SK-N-SH treated with all-trans-retinoic acid at 6 μM for 48 hours (cell line): ENCODE data around the gene NDUFA13.

Source experiments
- ATAC-seq: fragments of 200-7000 bp; cut with Tn5 transposase; 3 replicates; pipeline ENCODE4 v1.9.1; 2020; ENCODE audit warnings: mild to moderate bottlenecking, moderate library complexity
- ARNTL ChIP-seq: fragments of 450-650 bp; formaldehyde crosslinking; IDR thresholded peaks from 2 replicates; pipeline ENCODE4 v1.5.0; 2020; ENCODE audit warnings: low read depth, mild to moderate bottlenecking, moderate library complexity, borderline replicate concordance
- BACH2 ChIP-seq: fragments of 250-450 bp; sonication (Bioruptor Pico); IDR thresholded peaks from 2 replicates; pipeline ENCODE4 v1.9.0; 2021; ENCODE audit warnings: mild to moderate bottlenecking, borderline replicate concordance
- CSDC2 ChIP-seq: fragments of 250-450 bp; sonication (Bioruptor Pico); IDR thresholded peaks from 2 replicates; pipeline ENCODE4 v1.5.0; 2020; ENCODE audit warnings: mild to moderate bottlenecking, moderate library complexity
- ESRRG ChIP-seq: fragments of 250-450 bp; sonication (Bioruptor Pico); IDR thresholded peaks from 2 replicates; pipeline ENCODE4 v1.6.1; 2021; ENCODE audit warnings: mild to moderate bottlenecking
- ISL1 ChIP-seq: fragments of 250-450 bp; sonication (Bioruptor Pico); IDR thresholded peaks from 2 replicates; pipeline ENCODE4 v2.1.2; 2022; ENCODE audit warnings: mild to moderate bottlenecking, moderate library complexity
- OSR1 ChIP-seq: fragments of 250-450 bp; sonication (Bioruptor Pico); IDR thresholded peaks from 2 replicates; pipeline ENCODE4 v1.8.0; 2022; ENCODE audit warnings: moderate library complexity, mild to moderate bottlenecking, inconsistent platforms
- PPARA ChIP-seq: fragments of 250-450 bp; sonication (Bioruptor Pico); IDR thresholded peaks from 2 replicates; pipeline ENCODE4 v1.5.0; 2020; ENCODE audit warnings: mild to moderate bottlenecking, borderline replicate concordance
- RARB ChIP-seq: fragments of 250-450 bp; sonication (Bioruptor Pico); IDR thresholded peaks from 2 replicates; pipeline ENCODE4 v1.8.0; 2021; ENCODE audit warnings: mild to moderate bottlenecking, moderate library complexity
- SNAI2 ChIP-seq: fragments of 250-450 bp; sonication (Bioruptor Pico); IDR thresholded peaks from 2 replicates; pipeline ENCODE4 v1.5.0; 2020; ENCODE audit warnings: mild to moderate bottlenecking, moderate library complexity
- TOX ChIP-seq: fragments of 250-450 bp; sonication (Bioruptor Pico); IDR thresholded peaks from 2 replicates; pipeline ENCODE4 v1.8.0; 2021; ENCODE audit warnings: mild to moderate bottlenecking, moderate library complexity, borderline replicate concordance
- ZFP3 ChIP-seq: fragments of 250-450 bp; sonication (Bioruptor Pico); IDR thresholded peaks from 2 replicates; pipeline ENCODE4 v1.5.0; 2020; ENCODE audit warnings: mild to moderate bottlenecking, moderate library complexity
- ZFP30 ChIP-seq: fragments of 450-650 bp; formaldehyde crosslinking; IDR thresholded peaks from 2 replicates; pipeline ENCODE4 v1.5.0; 2022; ENCODE audit warnings: mild to moderate bottlenecking, moderate library complexity
- ZNF8 ChIP-seq: fragments of 450-650 bp; formaldehyde crosslinking; IDR thresholded peaks from 2 replicates; pipeline ENCODE4 v1.5.0; 2020; ENCODE audit warnings: mild to moderate bottlenecking, moderate library complexity
- TF ChIP-seq, protein P1 (sequence below): fragments of 250-450 bp; sonication (Bioruptor Pico); IDR thresholded peaks from 2 replicates; pipeline ENCODE4 v1.5.1; 2021; ENCODE audit warnings: mild to moderate bottlenecking, moderate library complexity
- TF ChIP-seq, protein P2 (sequence below): fragments of 250-450 bp; sonication (Bioruptor Pico); IDR thresholded peaks from 2 replicates; pipeline ENCODE4 v1.5.0; 2020; ENCODE audit warnings: mild to moderate bottlenecking, moderate library complexity
- TF ChIP-seq, protein P3 (sequence below): fragments of 250-450 bp; sonication (Bioruptor Pico); IDR thresholded peaks from 2 replicates; pipeline ENCODE4 v1.8.0; 2021; ENCODE audit warnings: low read depth, mild to moderate bottlenecking, moderate library complexity, borderline replicate concordance
- TF ChIP-seq, protein P4 (sequence below): fragments of 250-450 bp; sonication (Bioruptor Pico); IDR thresholded peaks from 2 replicates; pipeline ENCODE4 v1.8.0; 2020; ENCODE audit warnings: mild to moderate bottlenecking, moderate library complexity, borderline replicate concordance

Gene NDUFA13

DNA sequence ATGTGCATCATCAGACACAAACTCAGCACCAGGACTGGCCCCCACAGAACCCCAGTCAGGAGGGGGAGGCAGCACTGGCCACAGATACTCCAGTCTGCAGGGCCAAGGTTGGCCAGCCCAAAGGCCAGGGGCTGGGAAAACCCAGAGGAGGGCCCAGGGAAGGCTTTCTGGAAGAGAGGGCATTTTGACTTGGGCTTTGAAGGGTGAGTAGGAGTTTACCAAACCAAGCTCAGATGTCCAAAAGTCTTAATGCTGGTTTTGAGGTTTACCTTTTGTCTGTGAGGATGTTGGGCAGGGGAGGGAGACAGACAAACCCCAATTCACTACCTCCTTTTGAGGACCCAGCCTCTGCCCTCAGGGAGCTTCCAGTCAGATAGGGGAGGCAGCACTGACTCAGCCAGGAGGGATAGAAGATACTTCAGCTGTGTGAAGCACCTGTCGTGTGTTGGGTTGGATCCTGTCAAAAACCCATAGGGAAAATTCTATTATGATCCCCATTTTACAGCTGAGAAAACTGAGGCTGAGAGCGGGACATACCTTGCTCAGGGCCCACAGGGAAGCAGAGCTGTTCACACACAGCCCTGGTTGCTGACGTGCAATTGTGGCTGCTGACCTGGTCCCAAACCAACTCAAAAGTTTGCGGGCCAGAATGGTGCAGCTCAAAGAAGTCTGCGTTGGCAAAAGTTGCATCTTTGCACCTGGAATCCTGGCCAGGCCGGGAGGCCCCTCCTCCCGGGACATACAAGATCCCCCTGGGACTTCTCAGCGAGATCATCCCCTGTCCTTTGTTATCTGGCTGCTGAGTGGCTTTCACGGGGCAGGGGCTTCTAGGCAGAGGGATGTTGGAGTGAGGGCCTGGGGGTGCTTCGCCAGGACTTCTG is 35.2 kb downstream of the NDUFA13 start:
- ATAC-seq = no peak

DNA sequence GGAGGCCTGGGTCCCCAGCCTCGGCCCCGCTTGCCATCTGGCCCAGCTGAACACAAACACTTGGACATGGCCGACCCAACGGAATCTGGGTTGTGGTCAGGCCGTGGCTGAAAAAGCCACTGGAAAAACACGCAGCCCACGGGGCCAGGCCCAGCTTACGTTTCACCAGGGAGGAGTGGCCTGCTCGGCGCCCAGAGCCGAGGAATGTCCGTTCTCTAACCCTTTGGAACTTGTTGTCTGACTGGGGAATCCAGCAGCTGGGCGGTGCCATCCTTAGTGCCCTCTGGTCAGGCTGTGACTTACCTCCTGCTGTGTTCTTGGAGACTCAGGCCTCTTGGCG is 35.8 kb downstream of the NDUFA13 start:
- no peak for TF ChIP-seq OSR1 (CRISPR knock-in tag)
- TF ChIP-seq BACH2 (CRISPR knock-in tag) = no peak
- TF ChIP-seq ESRRG (CRISPR knock-in tag) = no peak
- no peak for TF ChIP-seq PPARA (CRISPR knock-in tag)
- TF ChIP-seq ZNF8 (CRISPR knock-in tag) = no peak
- TF ChIP-seq, protein P1, sequence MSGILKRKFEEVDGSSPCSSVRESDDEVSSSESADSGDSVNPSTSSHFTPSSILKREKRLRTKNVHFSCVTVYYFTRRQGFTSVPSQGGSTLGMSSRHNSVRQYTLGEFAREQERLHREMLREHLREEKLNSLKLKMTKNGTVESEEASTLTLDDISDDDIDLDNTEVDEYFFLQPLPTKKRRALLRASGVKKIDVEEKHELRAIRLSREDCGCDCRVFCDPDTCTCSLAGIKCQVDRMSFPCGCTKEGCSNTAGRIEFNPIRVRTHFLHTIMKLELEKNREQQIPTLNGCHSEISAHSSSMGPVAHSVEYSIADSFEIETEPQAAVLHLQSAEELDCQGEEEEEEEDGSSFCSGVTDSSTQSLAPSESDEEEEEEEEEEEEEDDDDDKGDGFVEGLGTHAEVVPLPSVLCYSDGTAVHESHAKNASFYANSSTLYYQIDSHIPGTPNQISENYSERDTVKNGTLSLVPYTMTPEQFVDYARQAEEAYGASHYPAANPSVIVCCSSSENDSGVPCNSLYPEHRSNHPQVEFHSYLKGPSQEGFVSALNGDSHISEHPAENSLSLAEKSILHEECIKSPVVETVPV (CRISPR knock-in tag) = no peak
- no peak for TF ChIP-seq SNAI2
- no peak for TF ChIP-seq ISL1
- TF ChIP-seq, protein P2, sequence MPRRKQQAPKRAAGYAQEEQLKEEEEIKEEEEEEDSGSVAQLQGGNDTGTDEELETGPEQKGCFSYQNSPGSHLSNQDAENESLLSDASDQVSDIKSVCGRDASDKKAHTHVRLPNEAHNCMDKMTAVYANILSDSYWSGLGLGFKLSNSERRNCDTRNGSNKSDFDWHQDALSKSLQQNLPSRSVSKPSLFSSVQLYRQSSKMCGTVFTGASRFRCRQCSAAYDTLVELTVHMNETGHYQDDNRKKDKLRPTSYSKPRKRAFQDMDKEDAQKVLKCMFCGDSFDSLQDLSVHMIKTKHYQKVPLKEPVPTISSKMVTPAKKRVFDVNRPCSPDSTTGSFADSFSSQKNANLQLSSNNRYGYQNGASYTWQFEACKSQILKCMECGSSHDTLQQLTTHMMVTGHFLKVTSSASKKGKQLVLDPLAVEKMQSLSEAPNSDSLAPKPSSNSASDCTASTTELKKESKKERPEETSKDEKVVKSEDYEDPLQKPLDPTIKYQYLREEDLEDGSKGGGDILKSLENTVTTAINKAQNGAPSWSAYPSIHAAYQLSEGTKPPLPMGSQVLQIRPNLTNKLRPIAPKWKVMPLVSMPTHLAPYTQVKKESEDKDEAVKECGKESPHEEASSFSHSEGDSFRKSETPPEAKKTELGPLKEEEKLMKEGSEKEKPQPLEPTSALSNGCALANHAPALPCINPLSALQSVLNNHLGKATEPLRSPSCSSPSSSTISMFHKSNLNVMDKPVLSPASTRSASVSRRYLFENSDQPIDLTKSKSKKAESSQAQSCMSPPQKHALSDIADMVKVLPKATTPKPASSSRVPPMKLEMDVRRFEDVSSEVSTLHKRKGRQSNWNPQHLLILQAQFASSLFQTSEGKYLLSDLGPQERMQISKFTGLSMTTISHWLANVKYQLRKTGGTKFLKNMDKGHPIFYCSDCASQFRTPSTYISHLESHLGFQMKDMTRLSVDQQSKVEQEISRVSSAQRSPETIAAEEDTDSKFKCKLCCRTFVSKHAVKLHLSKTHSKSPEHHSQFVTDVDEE (CRISPR knock-in tag) = no peak
- no peak for TF ChIP-seq TOX
- TF ChIP-seq, protein P3, sequence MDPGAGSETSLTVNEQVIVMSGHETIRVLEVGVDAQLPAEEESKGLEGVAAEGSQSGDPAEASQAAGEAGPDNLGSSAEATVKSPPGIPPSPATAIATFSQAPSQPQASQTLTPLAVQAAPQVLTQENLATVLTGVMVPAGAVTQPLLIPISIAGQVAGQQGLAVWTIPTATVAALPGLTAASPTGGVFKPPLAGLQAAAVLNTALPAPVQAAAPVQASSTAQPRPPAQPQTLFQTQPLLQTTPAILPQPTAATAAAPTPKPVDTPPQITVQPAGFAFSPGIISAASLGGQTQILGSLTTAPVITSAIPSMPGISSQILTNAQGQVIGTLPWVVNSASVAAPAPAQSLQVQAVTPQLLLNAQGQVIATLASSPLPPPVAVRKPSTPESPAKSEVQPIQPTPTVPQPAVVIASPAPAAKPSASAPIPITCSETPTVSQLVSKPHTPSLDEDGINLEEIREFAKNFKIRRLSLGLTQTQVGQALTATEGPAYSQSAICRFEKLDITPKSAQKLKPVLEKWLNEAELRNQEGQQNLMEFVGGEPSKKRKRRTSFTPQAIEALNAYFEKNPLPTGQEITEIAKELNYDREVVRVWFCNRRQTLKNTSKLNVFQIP = no peak
- TF ChIP-seq RARB (CRISPR knock-in tag) = no peak
- ATAC-seq = no peak

More for the DNA sequence above, 35.2 kb downstream of the NDUFA13 start:
- TF ChIP-seq OSR1 (CRISPR knock-in tag) = no peak
- TF ChIP-seq RARB (CRISPR knock-in tag) = no peak
- TF ChIP-seq ZFP3 = peak; percentile 100

DNA sequence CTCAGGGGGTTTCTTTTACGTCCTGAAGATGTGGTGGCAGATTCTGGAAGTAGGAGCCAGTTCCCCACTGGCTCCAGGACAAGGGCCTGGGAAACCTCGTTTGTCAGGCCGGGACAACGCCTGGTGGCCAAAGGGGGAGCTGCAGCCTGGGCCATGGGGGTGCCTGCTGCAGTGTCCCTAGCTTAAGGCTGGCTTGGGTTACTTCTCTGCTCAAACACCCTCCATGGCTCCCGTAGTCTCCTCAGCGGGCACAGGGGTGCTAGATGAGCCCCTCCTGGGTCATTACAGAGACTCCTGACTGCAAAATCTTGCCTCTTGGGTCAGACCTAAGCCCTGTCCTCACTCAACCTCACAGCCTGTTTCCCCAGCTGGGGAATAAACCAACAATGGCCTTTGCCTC is 36.8 kb downstream of the NDUFA13 start:
- no peak for TF ChIP-seq ZNF8 (CRISPR knock-in tag)
- TF ChIP-seq OSR1 (CRISPR knock-in tag) = no peak
- TF ChIP-seq TOX = no peak
- TF ChIP-seq CSDC2 (CRISPR knock-in tag) = no peak
- no peak for TF ChIP-seq ZFP30 (CRISPR knock-in tag)
- TF ChIP-seq ESRRG (CRISPR knock-in tag) = no peak
- no peak for TF ChIP-seq ZFP3
- no peak for TF ChIP-seq SNAI2
- TF ChIP-seq, protein P3 = no peak
- TF ChIP-seq, protein P4, sequence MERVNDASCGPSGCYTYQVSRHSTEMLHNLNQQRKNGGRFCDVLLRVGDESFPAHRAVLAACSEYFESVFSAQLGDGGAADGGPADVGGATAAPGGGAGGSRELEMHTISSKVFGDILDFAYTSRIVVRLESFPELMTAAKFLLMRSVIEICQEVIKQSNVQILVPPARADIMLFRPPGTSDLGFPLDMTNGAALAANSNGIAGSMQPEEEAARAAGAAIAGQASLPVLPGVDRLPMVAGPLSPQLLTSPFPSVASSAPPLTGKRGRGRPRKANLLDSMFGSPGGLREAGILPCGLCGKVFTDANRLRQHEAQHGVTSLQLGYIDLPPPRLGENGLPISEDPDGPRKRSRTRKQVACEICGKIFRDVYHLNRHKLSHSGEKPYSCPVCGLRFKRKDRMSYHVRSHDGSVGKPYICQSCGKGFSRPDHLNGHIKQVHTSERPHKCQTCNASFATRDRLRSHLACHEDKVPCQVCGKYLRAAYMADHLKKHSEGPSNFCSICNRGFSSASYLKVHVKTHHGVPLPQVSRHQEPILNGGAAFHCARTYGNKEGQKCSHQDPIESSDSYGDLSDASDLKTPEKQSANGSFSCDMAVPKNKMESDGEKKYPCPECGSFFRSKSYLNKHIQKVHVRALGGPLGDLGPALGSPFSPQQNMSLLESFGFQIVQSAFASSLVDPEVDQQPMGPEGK (CRISPR knock-in tag) = no peak
- peak; percentile 88 for ATAC-seq

DNA sequence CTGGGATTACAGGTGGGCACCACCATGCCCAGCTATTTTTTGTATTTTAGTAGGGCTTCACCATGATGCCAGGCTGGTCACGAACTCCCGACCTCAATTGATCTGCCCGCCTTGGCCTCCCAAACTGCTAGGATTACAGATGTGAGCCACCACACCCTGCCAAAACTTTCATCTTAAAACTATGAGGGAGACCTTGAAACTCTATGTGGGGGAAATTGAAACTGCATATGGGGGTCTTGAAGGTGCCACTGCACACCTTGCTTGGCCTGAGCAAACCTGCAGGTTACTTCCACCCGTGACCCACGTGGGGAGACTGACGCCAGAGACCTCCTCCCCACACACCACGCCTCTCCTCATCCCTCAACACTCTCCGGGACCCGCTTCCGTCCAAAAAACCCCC is 37.6 kb downstream of the NDUFA13 start:
- no peak for ATAC-seq
- TF ChIP-seq ISL1 (no peak), ARNTL (no peak), ESRRG (CRISPR knock-in tag) (no peak)
- TF ChIP-seq, protein P4 (CRISPR knock-in tag) = no peak
